GM21529 (cell line): ENCODE data around the gene SIVA1.

Experiments
- ATAC-seq: cut with Tn5 transposase; IDR thresholded peaks from one replicate; pipeline ENCODE4 v1.9.1; 2021; ENCODE audit not compliant: unreplicated experiment

SIVA1 gene

GRCh38 chr14:104734601-104734990, 18.4 kb upstream of the SIVA1 start:
- ATAC-seq: no peak

DNA sequence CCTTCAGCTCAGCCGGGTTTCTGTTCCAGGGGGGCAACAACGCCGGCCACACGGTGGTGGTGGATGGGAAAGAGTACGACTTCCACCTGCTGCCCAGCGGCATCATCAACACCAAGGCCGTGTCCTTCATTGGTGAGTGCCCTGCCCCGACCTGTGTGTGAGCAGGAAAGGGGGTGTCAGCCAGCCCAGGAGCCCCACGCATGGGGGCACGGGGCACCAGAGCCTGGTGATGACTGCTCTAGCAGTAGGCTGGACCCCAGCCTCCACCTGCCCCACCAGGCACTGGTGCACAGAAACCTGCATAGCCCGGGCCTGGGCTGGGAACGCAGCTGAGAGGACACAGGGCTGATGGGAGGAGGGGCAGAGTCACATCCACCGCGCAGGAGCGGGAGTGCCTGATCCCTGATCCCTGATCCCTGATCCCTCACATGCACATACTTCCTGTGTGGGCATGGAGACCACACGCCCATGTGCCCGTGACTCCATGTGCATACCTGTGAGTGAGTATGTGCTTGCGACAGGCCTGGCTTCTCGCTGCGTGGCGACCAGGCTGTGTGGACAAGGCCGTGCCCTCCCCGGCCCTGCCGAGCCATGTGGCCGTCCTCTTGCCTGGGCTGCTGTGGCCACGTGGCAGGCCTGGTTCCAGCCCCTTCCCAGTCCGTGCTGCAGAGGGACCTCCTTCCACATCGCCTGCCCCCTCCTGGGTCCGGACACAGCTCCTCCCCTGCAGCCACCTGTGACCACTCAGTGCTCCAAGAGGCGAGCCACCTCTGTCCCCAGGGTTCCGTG, 17.8 kb upstream of the SIVA1 start:
- ATAC-seq: no peak

GRCh38 chr14:104735830-104736642, 16.9 kb upstream of the SIVA1 start:
- no peak for ATAC-seq

- ATAC-seq: no peak
These were observed 14.4 kb upstream of the SIVA1 start for GRCh38 chr14:104738375-104739019.

DNA sequence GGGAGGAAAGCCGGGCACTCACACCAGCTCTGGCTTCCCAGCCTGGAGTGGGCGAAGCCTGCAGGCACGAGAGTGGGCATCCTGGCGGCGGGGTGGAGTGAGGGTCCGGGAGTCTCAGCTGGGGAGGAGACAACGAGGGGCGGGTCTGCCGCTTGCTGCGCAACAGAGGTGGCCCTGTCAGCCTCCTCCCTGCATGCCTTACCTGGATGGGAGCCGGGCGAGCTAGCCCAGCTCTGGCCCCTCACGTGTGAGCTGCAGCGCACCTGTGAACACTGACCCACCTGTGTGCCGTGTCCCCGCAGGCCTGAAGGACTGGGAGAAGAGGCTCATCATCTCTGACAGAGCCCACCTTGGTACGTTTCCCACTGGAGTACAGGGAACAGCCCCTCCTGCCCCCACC, 13.9 kb upstream of the SIVA1 start:
- no peak for ATAC-seq

GRCh38 chr14:104739546-104740516, 13.1 kb upstream of the SIVA1 start:
- no peak for ATAC-seq

DNA sequence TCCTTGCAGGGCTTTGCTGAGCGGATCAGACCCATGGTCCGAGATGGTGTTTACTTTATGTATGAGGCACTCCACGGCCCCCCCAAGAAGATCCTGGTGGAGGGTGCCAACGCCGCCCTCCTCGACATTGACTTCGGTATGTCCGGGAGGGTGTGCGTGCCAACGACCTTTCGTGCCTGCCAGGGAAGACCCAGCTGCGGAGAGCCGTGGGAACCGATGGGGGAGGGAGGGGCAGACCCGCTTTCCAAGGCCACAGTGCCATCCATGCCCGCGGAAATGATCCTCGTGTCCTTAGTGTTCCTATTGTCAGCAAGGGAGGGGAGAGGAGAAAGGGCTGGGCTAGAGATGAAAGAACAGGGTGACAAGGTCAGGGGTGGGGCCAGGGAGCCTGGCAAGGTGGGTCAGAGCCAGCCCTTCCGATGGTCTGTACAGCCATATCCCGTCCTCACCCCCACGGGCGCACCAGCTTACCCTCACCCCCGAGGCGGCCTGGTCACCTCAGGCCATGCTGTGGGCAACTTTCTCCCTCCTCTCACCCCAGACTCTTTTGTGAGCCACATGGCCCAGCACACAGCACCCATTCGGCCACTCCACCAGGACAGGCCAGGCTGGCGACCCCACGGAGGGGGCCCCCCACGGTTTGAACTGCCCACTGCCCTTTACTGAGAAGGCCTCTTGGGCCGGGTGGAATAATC, 11.7 kb upstream of the SIVA1 start:
- no peak for ATAC-seq

- no peak for ATAC-seq
These were observed 11.1 kb upstream of the SIVA1 start for GRCh38 chr14:104741803-104742251.

- ATAC-seq: no peak
These were observed 10.1 kb upstream of the SIVA1 start for GRCh38 chr14:104742586-104743455.

GRCh38 chr14:104743461-104744380, 9.2 kb upstream of the SIVA1 start:
- ATAC-seq: no peak

DNA sequence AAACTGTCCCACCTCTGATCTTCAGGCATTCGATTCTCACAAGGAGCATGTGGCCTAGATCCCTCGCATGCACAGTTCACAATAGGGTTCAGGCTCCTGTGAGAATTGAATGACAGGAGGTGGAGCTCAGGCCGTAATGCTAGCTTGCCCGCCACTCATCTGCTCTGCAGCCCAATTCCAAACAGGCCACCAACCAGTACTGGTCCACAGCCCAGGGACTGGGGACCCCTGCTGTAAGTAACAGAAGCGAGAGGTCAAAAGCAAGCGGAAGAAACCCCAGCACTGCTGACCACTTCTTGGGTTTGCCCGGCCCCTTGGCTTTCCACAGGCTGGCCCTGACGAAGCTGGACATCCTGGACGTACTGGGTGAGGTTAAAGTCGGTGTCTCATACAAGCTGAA, 8.5 kb upstream of the SIVA1 start:
- ATAC-seq: no peak

GRCh38 chr14:104745431-104745830, 7.5 kb upstream of the SIVA1 start:
- no peak for ATAC-seq

GRCh38 chr14:104746071-104746545, 6.8 kb upstream of the SIVA1 start:
- no peak for ATAC-seq

DNA sequence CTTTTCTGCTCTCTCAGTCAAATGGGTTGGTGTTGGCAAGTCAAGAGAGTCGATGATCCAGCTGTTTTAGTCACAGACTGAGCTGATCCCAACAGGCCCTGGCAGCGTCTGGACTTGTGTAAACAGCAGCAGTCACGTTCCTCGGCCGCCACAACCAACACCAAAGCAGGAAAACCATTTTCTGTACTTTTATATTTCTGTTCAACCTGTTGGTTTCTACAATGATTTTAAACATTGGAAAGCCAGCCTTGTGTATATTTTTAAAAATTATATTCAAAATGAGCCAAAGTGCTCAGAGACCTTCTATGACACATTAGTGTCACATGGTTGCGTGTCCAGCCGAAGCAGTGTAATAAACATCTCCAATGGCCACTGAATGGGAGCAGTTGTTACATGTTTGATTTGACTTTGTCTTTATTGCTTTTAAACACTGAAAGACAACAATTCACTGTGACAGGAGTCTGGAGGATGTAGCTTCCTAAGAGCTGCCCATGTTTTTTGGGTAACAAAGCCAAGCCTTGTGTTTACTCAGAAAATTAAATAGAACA, 5.9 kb upstream of the SIVA1 start:
- no peak for ATAC-seq

GRCh38 chr14:104747876-104748275, 5.1 kb upstream of the SIVA1 start:
- ATAC-seq: no peak

DNA sequence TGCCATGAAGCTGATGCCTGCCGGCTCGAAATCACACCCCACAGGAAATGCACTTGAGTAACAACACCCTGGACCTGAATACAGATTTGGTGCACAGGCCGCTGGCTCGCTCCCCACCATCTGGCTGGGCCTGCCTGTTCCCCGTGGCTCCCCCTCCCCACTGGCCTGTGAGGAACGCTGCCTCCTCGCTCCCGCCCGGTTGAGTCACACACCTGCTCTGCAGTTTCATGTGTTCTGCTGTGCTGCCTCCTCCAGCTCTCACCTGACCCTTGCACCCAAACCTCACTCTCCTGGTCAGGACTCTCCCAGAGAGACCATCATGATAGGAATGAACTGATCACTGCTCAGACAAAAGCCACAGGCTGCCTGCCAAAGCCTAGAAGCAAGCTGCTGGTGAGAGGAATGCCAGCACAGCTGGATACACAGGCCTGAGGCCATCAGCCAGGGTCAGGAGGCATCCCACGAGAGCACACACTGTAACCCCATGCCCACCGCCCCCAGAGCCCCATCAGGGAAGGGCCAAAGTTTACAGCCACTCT, 3.8 kb upstream of the SIVA1 start:
- ATAC-seq: no peak

GRCh38 chr14:104750056-104750752, 2.7 kb upstream of the SIVA1 start:
- ATAC-seq: no peak
